ENCODE results near the gene STK4. TPM values are rescaled to one million over a fixed set of nuclear protein-coding genes. Genes with fewer than 3 reads are reported as not detected.

Gene STK4
- 39.5 and 42.0 TPM in 2 replicates for total RNA-seq (2014; rRNA removed; shearing (Covaris generic))

GRCh38 chr20:44966030-44966961 is at the start of gene STK4:
STK4 (plus strand) TSS chr20:44966512; CDS start chr20:44966569, 57 bp downstream.

GRCh38 chr20:44960103-44960852 is 6.0 kb upstream of the STK4 start, which contains the start of gene TOMM34:
TOMM34 (minus strand) TSS chr20:44960397; CDS start chr20:44960333, 64 bp downstream.

GRCh38 chr20:45100563-45101245 is 134.4 kb downstream of the STK4 start, which contains the start of gene KCNS1:
KCNS1 (minus strand) TSS chr20:45101127; CDS start chr20:45099236, 1,891 bp downstream.

GRCh38 chr20:45114465-45115385 is 148.4 kb downstream of the STK4 start, which contains the start of gene WFDC5:
WFDC5 (minus strand) TSS chr20:45115174; CDS start chr20:45115083, 91 bp downstream.

GRCh38 chr20:45124365-45124764 is 158.1 kb downstream of the STK4 start, which contains the start of gene WFDC12:
WFDC12 (minus strand) TSS chr20:45124465; CDS start chr20:45124447, 18 bp downstream.

Small RNA genes within 50 kb of the gene (small RNA-seq; reads per million reads assigned to genes)
- not detected for gene RF00019

Other genes with a start within 250 kb of the STK4 start
- 0.11 TPM in 1 of 2 replicates, not detected in the other for gene KCNK15, start 220.6 kb upstream of the STK4 start, total RNA-seq (2014; rRNA removed; shearing (Covaris generic))
- 0.19 TPM in 1 of 2 replicates, not detected in the other for gene RIMS4, start 156.0 kb upstream of the STK4 start, total RNA-seq (2014; rRNA removed; shearing (Covaris generic))
- gene YWHAB, start 80.8 kb upstream of the STK4 start, total RNA-seq (2014; rRNA removed; shearing (Covaris generic)): 69.5 and 71.4 TPM in 2 replicates
- 75.0 and 91.4 TPM in 2 replicates for gene PABPC1L, start 56.5 kb upstream of the STK4 start, total RNA-seq (2014; rRNA removed; shearing (Covaris generic))
- gene TOMM34, start 6.1 kb upstream of the STK4 start, total RNA-seq (2014; rRNA removed; shearing (Covaris generic)): 94.4 and 102 TPM in 2 replicates
- gene KCNS1, start 134.6 kb downstream of the STK4 start, total RNA-seq (2014; rRNA removed; shearing (Covaris generic)): not detected in 2 replicates
- not detected in 2 replicates for gene WFDC5, start 148.7 kb downstream of the STK4 start, total RNA-seq (2014; rRNA removed; shearing (Covaris generic))
- not detected in 2 replicates for gene WFDC12, start 158.0 kb downstream of the STK4 start, total RNA-seq (2014; rRNA removed; shearing (Covaris generic))
- not detected in 2 replicates for gene PI3, start 208.4 kb downstream of the STK4 start, total RNA-seq (2014; rRNA removed; shearing (Covaris generic))
- gene SEMG1, start 240.5 kb downstream of the STK4 start, total RNA-seq (2014; rRNA removed; shearing (Covaris generic)): not detected in 2 replicates